ENCODE results near the gene NUP50. TPM values are rescaled to one million over a fixed set of nuclear protein-coding genes. Genes with fewer than 3 reads are reported as not detected.
A peak's percentile ranks its signal among the peaks of the same experiment; 100 is the strongest.

Gene NUP50
- total RNA-seq, 1 donor from 2014 or later = 16.2 TPM

DNA sequence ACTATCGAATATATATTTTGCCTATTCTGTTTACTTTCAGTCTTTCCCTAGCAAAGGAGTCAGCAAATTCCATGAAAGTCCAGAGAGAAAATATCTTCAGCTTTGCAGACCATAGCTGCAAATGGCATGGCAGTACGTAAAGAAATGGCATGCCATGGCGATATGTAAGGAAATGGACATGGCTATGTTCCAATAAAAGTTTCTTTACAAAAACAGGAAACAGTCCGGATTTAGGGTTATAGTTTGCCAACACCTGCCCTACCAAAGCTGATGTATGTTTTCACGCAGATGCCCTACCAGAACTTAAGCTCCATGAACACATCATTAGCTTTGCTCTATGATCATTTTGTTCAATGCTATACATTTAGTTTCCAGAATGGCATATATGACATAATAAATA is 57.5 kb downstream of the NUP50 start:
- intact Hi-C loops (cut with micrococcal nuclease) = no loop called here
- DNase-seq = no peak
- no peak for ATAC-seq

DNA sequence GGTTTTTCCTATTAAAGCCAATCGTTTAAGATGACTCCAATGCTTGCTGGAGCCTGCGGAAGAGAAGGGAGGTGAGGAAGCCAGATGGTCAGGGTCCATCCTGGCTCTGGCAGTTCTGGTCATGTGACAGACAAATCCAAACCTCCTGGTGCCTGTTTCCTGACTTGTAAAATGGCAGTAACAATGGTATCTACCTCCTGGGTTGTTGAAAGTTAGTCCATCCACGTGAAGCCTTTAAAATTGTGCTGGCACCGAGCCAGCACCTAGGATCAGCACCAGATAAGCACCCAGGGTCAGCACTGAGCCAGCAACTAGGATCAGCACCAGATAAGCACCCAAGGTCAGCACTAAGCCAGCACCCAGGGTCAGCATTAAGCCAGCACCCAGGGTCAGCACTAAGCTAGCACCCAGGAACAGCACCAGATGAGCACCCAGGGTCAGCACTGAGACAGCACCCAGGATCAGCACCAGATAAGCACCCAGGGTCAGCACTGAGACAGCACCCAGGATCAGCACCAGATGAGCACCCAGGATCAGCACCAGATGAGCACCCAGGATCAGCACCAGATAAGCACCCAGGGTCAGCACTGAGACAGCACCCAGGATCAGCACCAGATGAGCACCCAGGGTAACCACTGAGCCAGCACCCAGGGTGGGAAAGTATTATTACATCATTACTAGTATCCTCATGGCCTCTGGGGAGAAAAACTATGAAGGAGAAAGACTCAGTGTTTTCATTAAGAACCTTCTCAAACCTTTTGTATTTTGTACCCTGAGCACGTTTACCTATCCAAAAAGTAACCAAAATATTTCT is 59.8 kb downstream of the NUP50 start:
- ATAC-seq = no peak

DNA sequence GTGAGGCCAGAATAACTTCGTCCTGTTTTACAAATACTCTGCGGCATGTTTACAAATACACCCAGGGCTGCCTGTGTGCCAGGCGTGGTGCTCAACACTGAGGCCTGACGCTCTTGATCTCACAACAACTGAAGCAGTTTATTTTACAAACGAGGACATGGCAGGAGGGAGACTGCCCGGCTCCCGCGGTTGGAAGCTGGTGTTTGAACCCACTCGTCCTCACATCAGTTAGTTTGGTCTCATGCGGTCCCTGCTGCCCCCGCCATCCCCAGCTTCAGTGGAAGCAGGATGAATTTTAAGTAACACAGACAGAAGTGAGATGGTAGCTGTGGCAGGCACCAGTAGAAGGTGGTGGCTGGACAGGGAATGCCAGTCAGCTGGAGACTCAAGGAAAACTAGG is 60.6 kb downstream of the NUP50 start:
- no peak for ATAC-seq
- no peak for DNase-seq
- intact Hi-C loops (cut with micrococcal nuclease) = no loop called here

More for the DNA sequence above, 59.8 kb downstream of the NUP50 start:
- intact Hi-C loops (cut with micrococcal nuclease) = no loop called here
- peak; percentile 1 for DNase-seq

DNA sequence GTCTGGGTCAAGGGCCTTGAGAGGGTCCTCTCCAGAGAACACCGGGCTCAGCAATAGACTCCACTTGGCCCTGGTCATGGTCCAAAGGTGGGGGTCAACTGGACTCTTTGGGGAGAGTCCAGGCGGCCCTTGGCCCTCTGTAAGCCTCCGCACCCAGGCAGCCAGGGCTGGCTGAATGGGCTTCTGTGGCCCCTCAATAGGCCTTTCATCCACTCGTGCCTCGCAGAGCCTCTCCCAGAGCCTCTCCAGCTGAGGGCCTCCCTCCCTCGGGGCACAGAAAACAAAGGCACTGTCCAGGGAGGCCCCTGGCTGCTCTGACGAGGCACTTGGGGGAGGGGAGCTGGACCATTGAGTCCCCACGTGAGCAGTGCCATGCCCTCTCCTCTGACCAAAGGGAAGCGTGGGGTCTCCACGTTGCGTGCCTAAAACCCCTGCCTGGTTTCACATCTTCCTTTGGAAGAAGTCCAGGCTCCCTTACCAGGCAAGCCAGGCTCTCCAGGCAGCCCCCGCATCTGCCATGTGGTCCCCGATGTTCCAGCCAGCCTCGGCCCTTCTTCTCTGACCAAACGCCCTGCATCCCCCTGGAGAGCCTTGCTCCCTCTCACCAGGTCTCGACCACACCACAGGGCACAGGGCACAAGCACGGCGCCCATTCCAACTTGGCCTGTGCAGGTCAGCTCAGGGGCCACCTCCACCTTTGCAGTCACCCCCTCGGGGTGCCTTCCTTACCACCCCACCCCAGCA is 61.4 kb downstream of the NUP50 start:
- intact Hi-C loops (cut with micrococcal nuclease) = no loop called here
- DNase-seq (no peak), ATAC-seq (no peak)

DNA sequence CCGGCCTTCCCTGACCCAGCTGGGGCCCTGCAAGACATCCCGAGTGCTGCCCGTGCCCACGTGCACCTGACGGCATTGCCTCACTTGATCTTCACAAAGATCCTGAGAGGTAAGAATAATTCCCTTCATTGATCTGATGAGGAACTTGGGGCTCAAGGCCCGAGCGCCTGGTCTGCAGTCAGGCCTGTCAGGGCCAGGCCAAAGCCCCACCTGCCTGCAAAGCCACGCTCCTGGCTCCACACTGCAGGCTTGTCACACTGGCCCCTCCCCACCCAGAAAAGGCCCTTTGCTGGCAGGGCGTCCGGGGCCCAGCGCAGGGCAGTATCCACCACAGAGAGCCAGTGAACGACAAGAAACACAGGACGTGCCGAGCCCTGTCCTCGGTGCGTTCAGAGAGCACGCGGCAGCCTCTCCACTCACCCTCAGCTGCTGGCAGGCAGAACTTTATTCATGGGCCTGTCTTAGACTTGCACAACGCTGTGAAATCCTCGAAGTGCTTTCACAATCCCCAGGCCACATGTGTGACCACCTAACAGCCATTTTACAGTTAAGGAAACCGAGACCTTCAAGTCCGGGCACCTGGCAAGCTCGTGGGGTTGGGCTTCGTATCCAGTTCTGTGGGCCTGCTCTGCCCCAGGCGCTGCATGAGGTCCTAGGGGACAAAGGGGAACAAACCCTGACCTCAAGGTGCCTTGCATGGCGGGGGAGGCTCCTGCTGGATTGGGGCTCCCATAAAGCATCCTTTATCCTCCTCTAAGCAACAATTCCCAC is 62.2 kb downstream of the NUP50 start:
- no peak for DNase-seq
- intact Hi-C loops (cut with micrococcal nuclease) = no loop called here
- ATAC-seq = peak; percentile 47

DNA sequence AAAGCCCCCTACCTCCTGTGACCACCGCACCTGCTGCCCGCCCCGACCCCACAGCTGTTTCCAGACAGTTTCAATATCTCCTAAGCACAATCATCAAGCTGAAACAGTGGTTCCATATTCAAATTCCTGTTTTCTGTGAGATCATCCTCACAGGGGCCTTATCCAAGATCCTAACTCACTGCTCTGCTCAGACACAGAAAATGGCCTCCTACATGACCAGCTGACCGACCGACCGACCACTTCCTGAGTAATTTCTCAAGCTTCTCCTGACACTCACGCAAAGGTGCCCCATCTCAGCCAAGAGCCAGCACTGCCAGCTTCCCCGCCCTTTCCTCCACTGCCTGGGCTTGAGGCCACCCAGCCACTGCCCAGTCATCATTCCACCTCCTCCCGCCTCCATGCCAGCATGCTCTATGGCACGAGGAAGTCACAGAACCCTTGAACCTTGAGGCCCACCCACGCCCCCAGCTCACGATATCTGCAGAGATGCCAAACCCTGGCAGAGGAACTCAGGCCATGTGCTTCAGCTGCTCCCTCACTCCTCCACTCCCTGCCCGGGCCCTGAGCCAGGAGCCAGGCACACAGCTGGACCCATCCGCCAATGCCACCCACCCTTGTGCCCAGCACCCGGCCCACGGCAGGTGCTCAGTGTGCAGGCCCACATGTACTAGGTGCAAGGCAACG is 62.9 kb downstream of the NUP50 start:
- intact Hi-C loops (cut with micrococcal nuclease) = no loop called here
- DNase-seq = no peak
- peak; percentile 31 for ATAC-seq

DNA sequence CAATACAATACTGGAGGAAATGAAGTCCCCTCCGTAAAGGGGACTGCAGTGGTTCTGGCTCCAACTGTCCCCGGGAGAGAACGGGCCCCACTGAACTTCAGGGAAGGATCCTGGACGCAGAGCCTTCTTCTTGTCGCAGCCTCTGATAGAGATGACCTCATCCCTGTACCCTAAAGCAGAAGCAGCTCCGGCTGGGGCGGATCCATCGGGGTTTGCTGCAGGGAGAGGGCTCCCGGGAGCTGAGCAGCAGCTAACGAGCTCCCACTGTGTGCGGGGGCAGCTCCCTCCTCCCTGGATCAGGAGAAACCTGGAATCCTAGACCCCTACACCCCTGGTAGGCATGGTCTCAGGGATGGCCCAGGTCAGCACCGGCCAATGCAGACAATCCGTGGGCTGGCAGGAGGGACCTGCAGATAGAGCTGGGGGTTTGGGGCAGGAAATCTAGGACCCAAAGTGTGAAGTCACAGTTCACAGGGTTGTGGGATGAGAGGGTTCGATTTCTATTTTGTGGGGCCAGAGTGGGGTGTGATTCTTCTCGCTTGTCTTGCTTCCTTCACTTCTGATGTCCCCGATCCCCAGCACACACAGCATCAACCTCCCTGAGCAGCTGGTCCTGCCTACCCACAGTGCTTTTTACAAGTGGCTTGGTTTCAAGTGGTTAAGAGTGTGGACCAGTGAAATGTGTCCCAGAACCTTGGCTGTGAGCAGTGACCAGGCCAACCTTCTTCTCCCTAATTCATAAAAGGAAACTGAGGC is 64.1 kb downstream of the NUP50 start:
- DNase-seq (peak; percentile 59), ATAC-seq (peak; percentile 55)
- intact Hi-C loops (cut with micrococcal nuclease) = no loop called here

DNA sequence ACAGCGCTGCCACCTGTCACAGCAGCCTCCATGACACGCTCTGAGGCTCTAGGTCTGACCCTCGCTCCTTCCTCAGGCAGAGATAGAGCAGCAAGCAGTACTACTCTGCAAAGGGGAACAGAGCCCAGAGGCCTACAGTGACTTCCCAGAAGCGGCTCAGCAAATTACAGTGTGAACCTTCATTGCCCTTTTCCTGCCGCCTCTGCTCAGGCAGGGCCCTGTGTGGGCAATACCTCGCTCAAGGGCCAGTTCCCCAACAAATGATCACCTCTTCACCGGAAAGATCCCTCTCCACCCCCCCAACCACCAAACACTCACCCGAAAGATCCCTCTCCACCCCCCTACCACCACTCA is 64.7 kb downstream of the NUP50 start:
- ATAC-seq (peak; percentile 39), DNase-seq (no peak)
- intact Hi-C loops (cut with micrococcal nuclease) = no loop called here

DNA sequence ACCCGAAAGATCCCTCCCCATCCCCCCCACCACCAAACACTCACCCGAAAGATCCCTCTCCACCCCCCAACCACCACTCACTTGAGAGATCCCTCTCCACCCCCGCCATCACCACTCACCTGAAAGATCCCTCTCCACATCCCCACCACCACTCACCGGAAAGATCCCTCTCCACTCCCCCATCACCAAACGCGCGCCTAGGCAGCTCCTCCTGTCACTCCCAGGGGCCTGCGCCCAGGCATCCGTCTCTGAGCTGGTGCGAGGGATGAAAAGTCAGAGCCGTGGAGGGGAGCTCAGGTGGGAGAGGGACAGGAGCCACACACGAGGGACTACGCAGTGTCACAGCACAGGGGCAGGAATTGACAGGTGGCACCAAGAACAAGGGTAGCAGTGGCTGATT is 65.5 kb downstream of the NUP50 start:
- DNase-seq (no peak), ATAC-seq (no peak)
- intact Hi-C loops (cut with micrococcal nuclease) = no loop called here

DNA sequence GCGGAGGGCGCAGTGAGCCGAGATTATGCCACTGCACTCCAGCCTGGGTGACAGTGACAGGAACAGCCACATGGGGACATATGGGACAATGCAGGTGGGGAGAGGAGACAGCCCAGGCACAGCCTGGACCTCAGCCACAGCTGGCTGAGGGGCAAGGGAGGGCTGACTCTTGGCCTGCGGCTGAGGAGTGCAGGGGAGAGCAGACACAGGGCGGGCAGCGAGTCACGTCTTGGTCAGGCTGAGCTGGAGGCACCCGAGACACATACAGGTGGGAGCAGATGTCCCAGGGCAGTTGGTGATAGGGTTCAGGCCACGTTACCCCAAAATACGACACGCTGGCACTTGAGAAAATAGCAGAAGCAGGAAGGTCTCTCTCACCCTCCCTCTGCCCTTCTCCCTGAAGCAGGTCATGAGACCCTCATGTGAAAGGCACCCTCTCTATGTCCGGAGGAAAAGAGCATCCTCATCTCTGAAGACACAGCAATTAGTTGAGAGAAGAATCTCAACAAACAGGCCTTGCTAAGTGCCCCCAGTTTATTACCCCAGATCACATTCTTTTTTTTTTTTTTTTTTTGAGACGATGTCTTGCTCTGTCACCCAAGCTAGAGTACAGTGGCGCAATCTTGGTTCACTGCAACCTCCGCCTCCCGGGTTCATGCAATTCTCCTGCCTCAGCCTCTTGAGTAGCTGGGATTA is 66.4 kb downstream of the NUP50 start:
- DNase-seq = no peak
- no peak for ATAC-seq

DNA sequence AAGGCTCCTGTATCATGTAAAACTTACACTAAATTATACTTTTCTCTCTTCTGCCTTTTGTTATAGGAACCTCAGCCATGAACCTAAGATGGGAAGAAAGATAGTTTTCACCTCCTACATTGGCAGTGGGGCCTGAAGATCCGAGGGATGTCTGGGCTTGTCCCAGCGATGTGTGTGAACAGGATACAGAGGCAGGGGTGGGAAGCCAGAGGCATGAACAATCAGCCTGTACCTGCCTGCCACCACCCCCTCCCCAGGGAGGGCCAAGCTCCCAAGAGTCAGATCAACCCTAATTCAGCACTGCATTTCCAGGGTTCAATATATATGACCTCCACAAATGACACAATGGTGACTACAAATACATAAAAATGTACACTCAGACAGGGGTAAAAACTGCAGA is 67.6 kb downstream of the NUP50 start:
- ATAC-seq (no peak), DNase-seq (no peak)
- intact Hi-C loops (cut with micrococcal nuclease) = no loop called here

More for the DNA sequence above, 66.4 kb downstream of the NUP50 start:
- intact Hi-C loops (cut with micrococcal nuclease) = no loop called here

DNA sequence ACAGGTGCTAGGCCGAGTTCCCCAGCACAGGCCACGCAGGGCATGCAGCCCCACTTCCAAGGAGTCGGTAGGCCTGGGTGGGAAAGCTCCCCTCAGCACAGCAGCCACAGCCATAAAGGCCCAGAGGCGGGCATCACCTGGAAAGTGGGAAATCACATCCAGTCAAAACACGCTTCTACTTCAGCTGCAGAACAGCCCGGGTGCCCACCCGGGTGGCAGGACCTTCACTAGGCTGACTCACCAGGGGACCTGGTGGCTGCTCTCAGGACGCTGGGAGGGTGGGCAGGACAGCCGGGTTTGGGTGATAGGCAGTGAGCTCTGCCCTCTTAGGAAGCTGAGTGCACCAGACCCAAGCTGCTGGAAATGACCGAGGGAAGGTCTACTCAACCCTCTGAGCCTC is 69.7 kb downstream of the NUP50 start:
- intact Hi-C loops (cut with micrococcal nuclease) = no loop called here
- no peak for ATAC-seq
- no peak for DNase-seq

DNA sequence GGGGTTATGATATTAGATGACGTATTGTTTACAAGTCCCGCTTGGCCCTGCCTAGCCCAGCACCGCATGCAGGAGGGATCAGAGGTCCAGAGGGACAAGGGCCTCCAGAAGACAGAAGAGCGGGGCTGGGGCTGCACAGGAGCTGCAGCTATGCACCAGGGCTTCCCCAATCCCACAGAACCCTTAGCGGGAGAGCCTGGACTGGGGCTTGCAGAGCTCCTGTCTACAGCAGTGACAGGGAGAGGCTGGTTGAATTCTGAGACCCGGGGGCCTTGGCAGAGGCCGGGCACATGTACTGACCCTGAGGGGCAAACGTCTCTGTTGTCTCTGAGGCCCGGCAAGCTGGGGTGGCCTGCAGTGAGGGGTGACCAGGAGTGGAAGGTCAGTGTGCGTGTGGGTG is 70.1 kb downstream of the NUP50 start:
- intact Hi-C loops (cut with micrococcal nuclease) = no loop called here
- ATAC-seq (no peak), DNase-seq (no peak)

DNA sequence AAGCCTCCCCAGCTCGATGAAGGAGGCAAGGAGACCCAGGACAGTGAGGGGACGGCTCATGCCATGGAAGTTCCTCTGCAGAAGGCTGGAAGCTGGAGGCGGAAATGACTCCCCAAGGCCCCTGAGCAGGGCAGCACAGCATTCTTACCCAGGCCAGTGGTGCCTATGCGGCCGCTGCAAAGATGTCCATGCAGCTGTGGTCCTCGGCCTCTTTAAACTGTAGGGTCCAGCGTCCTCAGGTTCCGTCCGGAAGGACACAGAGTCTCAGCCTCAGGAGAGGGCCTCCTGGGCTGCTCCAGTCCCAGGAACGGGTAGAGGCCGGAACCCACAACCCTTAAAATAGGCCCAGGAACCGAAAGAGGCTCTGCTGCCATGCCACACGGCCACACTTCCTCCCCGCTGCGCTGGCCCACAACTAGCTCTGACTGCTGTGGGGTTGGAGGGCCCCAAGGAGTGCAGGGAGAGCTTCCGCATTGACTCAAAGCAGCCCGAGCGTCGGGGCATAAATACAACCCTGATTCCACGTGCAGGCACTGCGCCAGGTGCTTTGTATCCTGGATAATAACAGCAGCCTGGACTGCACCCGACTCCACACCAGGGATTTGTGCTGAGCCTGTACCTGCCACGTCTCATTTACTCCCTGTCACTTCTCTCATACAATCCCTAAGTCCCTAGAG is 71.5 kb downstream of the NUP50 start:
- intact Hi-C loops (cut with micrococcal nuclease) = no loop called here
- ATAC-seq = peak; percentile 61
- peak; percentile 58 for DNase-seq

DNA sequence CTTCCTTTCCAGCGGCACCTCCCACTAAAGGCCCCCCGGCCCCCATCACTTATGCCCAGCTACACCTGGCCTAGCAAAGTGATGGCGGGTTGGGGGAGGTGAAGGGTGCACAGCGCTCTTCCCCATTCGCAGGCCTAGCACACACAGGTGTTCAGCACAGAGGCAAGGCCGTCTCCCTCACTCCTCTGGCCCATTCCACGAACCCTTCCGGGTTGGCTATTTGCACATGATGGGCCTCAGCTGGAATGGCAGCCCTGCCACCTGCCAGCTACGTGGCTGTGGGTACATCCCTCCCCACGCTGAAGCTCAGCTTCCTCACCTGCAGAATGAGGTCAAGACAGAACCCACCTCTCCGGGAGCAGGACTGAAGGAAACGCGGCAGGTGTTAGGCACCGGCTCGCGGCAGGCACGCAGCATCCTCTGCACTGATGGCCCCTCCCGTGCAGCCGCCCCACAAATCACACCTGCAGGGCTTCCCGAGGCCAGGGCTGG is 72.2 kb downstream of the NUP50 start:
- ATAC-seq = no peak
- no peak for DNase-seq
- intact Hi-C loops (cut with micrococcal nuclease) = no loop called here

DNA sequence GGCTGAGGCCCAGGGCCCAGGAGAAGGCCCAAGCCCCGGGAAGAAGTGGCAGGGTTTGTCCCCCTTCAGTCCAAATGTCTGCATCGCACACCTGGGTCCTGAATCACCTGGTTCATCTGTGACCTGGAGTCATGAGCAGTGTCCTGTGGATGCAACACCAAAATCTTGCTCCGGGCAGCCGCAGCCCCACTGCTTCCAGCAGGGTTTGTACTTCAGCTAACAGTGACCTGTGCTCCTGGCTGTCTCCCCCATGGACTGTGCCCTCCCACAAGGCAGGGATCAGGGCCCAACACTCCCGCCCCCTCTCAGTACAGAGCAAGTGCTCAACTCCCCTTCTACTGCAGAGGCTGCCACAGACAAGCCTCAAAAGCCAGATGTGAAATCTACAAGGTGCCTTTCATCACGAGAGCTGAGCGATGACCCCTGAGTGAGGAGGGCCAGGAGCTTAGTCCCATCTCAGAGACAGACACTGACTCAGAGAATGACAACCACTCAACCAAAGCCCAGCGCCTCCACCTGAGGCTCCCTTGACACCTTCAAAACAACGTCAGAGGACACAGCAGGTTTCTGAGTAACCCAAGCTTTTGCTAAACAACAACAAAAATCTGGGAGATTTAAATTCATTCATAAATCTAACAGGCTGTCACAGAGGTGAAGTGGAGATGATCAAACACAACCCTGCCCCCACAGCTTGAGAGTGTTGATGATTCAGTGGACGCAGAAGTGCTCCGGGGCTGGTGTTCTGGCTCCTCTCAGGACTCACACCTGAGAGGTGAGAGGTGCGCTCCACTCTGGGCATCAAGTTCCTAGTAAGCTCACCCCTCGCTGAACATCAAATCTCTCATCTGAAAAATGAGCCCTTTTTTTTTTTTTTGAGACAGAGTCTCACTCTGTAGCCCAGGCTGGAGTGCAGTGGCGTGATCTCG is 73.6 kb downstream of the NUP50 start:
- intact Hi-C loops (cut with micrococcal nuclease) = no loop called here
- DNase-seq (no peak), ATAC-seq (no peak)
